Mesenchymal stem cell (in vitro differentiated cells and primary cell): ENCODE data around the gene FANK1.
A peak's percentile ranks its signal among the peaks of the same experiment; 100 is the strongest.

Experiments used
- DNase-seq: peaks from one replicate; pipeline ENCODE4 v3.0.0-alpha.2; 2013
- H2AFZ ChIP-seq: one replicate; pipeline ENCODE4 v1.6.1; 2013; ENCODE audit warnings: low read depth, mild to moderate bottlenecking, control low read depth, inconsistent platforms, low read length, moderate library complexity
- H2AK5ac ChIP-seq: 2 replicates; pipeline ENCODE4 v1.6.1; 2013; ENCODE audit warnings: low read length, moderate library complexity, mild to moderate bottlenecking, inconsistent platforms; ENCODE audit not compliant: severe bottlenecking
- H2BK120ac ChIP-seq: one replicate; pipeline ENCODE4 v1.6.1; 2013; ENCODE audit warnings: low read depth, mild to moderate bottlenecking, inconsistent platforms, low read length, moderate library complexity
- H2BK12ac ChIP-seq, 2 experiments: one replicate each; pipeline ENCODE4 v1.6.1; 2013; ENCODE audit warnings: inconsistent platforms in 2 of 2, low read length in 2 of 2, mild to moderate bottlenecking in 2 of 2, moderate library complexity in 2 of 2, control low read depth in 1 of 2
- H2BK15ac ChIP-seq: one replicate; pipeline ENCODE4 v1.6.1; 2013; ENCODE audit warnings: mild to moderate bottlenecking, low read depth, inconsistent platforms; ENCODE audit not compliant: poor library complexity, severe bottlenecking
- H2BK5ac ChIP-seq: 2 replicates; pipeline ENCODE4 v1.6.1; 2013; ENCODE audit warnings: low read depth, mild to moderate bottlenecking, low read length, control low read depth, inconsistent platforms; ENCODE audit not compliant: poor library complexity, severe bottlenecking
- H3K14ac ChIP-seq, 2 experiments: one replicate each; pipeline ENCODE4 v1.6.1; 2013; ENCODE audit warnings: inconsistent platforms in 2 of 2, low read length in 2 of 2, control low read depth in 1 of 2, mild to moderate bottlenecking in 1 of 2, moderate library complexity in 1 of 2
- H3K18ac ChIP-seq, 2 experiments: one replicate each; pipeline ENCODE4 v1.6.1; 2013; ENCODE audit warnings: inconsistent platforms in 2 of 2, low read length in 2 of 2, control low read depth in 1 of 2, low read depth in 1 of 2, mild to moderate bottlenecking in 1 of 2
- H3K23ac ChIP-seq, 2 experiments: one replicate each; pipeline ENCODE4 v1.6.1; 2013; ENCODE audit warnings: inconsistent platforms in 2 of 2, low read length in 2 of 2, mild to moderate bottlenecking in 2 of 2, moderate library complexity in 2 of 2, control low read depth in 1 of 2
- H3K27ac ChIP-seq: 2 replicates; pipeline ENCODE4 v1.5.1; 2013; ENCODE audit warnings: mild to moderate bottlenecking, moderate library complexity, low read length, control low read depth, inconsistent platforms; ENCODE audit not compliant: poor library complexity, severe bottlenecking
- H3K27me3 ChIP-seq, 2 experiments: 2 replicates each; pipeline versions ENCODE4 v1.6.1 to v1.7.0; 2013; ENCODE audit warnings: low read length in 2 of 2, mild to moderate bottlenecking in 2 of 2, moderate library complexity in 2 of 2, control low read depth in 1 of 2, inconsistent platforms in 1 of 2; ENCODE audit not compliant: control insufficient read depth in 1 of 2, insufficient read depth in 1 of 2
- H3K36me3 ChIP-seq, 2 experiments: 2 replicates each; pipeline versions ENCODE4 v1.6.1 to v1.7.0; 2013; ENCODE audit warnings: low read length in 2 of 2, control low read depth in 1 of 2, inconsistent platforms in 1 of 2, low read depth in 1 of 2, mild to moderate bottlenecking in 1 of 2; ENCODE audit not compliant: insufficient read depth in 2 of 2, control insufficient read depth in 1 of 2
- H3K4ac ChIP-seq, 2 experiments: one replicate each; pipeline ENCODE4 v1.6.1; 2013; ENCODE audit warnings: inconsistent platforms in 2 of 2, low read length in 2 of 2, mild to moderate bottlenecking in 2 of 2, moderate library complexity in 2 of 2, control low read depth in 1 of 2, low read depth in 1 of 2
- H3K4me1 ChIP-seq: 2 replicates; pipeline ENCODE4 v1.6.1; 2013; ENCODE audit warnings: low read depth, low read length, control low read depth; ENCODE audit not compliant: control insufficient read depth, insufficient read depth
- H3K4me2 ChIP-seq: 2 replicates; pipeline ENCODE4 v1.6.1; 2013; ENCODE audit warnings: low read length, mild to moderate bottlenecking, inconsistent platforms; ENCODE audit not compliant: poor library complexity, severe bottlenecking
- H3K4me3 ChIP-seq, 2 experiments: 2 replicates each; pipeline versions ENCODE4 v1.5.1 to v1.7.0; 2013; ENCODE audit warnings: low read length in 2 of 2, mild to moderate bottlenecking in 2 of 2, control low read depth in 1 of 2, low read depth in 1 of 2; ENCODE audit not compliant: insufficient read depth in 1 of 2
- H3K79me1 ChIP-seq: replicated peaks from 2 replicates; pipeline ENCODE4 v1.6.1; 2013; ENCODE audit warnings: mild to moderate bottlenecking, control low read depth, low read length, inconsistent platforms; ENCODE audit not compliant: poor library complexity, severe bottlenecking
- H3K9ac ChIP-seq: 2 replicates; pipeline ENCODE4 v1.7.0; 2013; ENCODE audit warnings: mild to moderate bottlenecking, low read length, moderate library complexity
- H3K9me3 ChIP-seq: 2 replicates; pipeline ENCODE4 v1.7.0; 2013; ENCODE audit warnings: mild to moderate bottlenecking, low read length; ENCODE audit not compliant: control insufficient read depth
- H4K8ac ChIP-seq: one replicate; pipeline ENCODE4 v1.6.1; 2013; ENCODE audit warnings: inconsistent platforms, mild to moderate bottlenecking, low read length, moderate library complexity
- H4K91ac ChIP-seq: one replicate; pipeline ENCODE4 v1.6.1; 2013; ENCODE audit warnings: mild to moderate bottlenecking, low read length, inconsistent platforms
- WGBS: methylation state at CpG from one replicate; pipeline ENCODE4 v1.1.7; 2013; ENCODE audit warnings: mixed read lengths; 5-methylcytosine and 5-hydroxymethylcytosine counted together

Gene FANK1

DNA sequence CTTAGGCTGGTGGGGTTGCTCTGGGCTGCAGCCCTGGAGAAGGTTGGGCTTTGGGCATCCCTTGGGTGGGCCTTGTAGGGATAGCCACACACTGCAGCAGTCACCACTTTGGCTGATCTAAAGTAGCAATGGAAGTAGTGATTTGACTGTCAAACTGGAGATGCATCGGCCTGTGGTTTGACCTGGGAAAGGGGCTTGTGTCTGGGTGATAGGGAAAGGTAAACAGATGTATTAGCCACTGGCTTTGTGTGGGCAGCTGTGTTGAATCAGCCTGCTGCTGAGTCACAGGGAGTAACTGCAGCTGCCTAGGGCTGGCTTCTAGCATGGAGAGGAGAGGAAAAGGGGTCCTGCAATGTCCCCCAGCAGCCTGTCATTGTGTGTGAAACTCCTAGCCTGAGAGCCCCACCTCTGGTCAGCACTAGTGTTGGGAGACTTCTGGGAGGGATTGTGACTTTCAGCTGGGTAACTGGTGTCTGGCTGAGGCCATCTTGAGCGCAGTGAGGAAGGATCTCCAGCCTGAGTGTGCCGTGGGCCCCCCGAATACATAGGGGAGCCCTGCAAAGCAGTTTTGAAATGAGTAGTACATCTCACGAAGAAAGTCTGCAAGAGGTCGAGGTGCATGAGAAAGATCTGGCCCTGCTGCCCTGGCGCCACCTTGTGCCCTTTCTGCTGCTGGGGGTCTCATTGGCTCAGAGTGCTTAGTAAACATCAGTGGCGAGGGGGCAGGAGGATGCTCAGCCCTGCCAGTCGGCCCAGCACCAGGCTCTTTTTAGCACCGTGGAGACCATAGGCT lies 117.3 kb downstream of the FANK1 start:
- Histone ChIP-seq H3K27me3 (no peaks in the 10 kb centered on the region), H2AK5ac (peak overlapping the region; percentile 78), H2BK120ac (no peak overlapping the region), H2BK5ac (peak overlapping the region; percentile 9), H3K9ac (peak overlapping the region; percentile 53), H2AFZ (no peak overlapping the region), H4K91ac (peak overlapping the region; percentile 74), H3K79me1 (no peaks in the 10 kb centered on the region), H4K8ac (peak overlapping the region; percentile 38), H3K18ac (peak overlapping the region; percentile 74 to 100), H3K4ac (peak overlapping the region; percentile 46 to 97), H3K14ac (peak overlapping the region in 1 of 2 experiments; percentile 82), H3K4me3 (no peak overlapping the region), H3K4me1 (peaks cover 24% of the 10 kb centered on the region), H3K23ac (no peak overlapping the region), H2BK12ac (peak overlapping the region; percentile 12 to 100), H3K4me2 (no peak overlapping the region), H2BK15ac (peak overlapping the region; percentile 71), H3K36me3 (peaks cover 6 to 90% of the 10 kb centered on the region in 2 experiments), H3K27ac (peak overlapping the region; percentile 93), H3K9me3 (peaks cover 4% of the 10 kb centered on the region)
- peak; percentile 96 for DNase-seq
- WGBS: 52% methylated on average over 10 of the region's 10 CpGs

DNA sequence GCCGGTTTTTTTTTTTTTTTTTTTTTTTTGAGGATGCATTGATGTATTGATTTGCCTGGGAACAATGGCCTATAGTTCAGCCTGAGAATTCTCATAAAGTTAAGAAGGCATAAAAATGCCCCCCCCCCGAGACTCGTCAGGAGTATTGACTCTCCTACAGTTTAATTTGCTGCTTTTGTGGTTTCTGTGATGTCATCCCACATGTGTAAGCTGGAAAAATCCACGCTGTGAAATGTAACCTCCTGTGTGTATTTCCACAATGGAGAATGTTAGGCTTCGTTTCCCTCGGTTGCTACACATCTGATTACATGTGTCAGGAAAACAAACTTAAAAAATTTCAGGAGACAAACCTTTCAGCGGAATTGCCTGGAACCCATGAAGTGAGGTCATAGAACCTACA lies 117.9 kb downstream of the FANK1 start:
- Histone ChIP-seq H3K9me3 (peaks cover 4% of the 10 kb centered on the region), H3K4me3 (no peak overlapping the region), H2BK12ac (no peak overlapping the region), H3K18ac (no peak overlapping the region), H2BK120ac (no peak overlapping the region), H3K4ac (peak overlapping the region in 1 of 2 experiments; percentile 42), H2BK15ac (no peak overlapping the region), H3K36me3 (peaks cover 6 to 93% of the 10 kb centered on the region in 2 experiments), H3K27ac (peak overlapping the region; percentile 93), H3K23ac (no peak overlapping the region), H2BK5ac (no peak overlapping the region), H3K4me1 (peaks cover 23% of the 10 kb centered on the region), H3K4me2 (no peak overlapping the region), H3K14ac (no peak overlapping the region), H3K9ac (peak overlapping the region; percentile 53), H4K91ac (no peak overlapping the region), H3K27me3 (no peaks in the 10 kb centered on the region), H2AK5ac (no peak overlapping the region), H2AFZ (no peak overlapping the region), H3K79me1 (no peaks in the 10 kb centered on the region), H4K8ac (no peak overlapping the region)
- peak; percentile 94 for DNase-seq
- 30% methylated on average over 6 of the region's 7 CpGs for WGBS

DNA sequence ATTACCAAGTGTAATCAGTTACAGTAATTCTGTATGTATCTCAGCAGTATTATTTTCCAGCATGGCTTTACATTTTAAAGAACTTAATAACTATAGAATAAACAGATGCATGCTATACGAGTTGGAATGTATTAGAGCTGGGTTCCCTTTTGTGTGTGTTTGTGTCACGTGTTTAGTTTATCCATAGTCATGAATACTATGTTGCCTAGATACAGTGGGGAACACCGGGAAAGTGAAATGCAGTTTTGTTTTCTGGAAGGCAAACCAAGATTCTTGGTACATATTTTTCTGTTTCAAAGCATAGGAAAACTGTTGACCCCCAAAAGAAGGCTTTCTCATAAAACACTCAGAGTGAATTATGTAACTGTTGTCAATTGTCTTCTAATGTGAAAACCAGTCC lies 119.0 kb downstream of the FANK1 start:
- H3K4me3 ChIP-seq: no peak overlapping the region
- H3K9ac ChIP-seq: no peak overlapping the region
- H3K9me3 ChIP-seq: peaks cover 4% of the 10 kb centered on the region
- H2AFZ ChIP-seq: no peak overlapping the region
- DNase-seq: peak; percentile 68
- H3K36me3 ChIP-seq: peaks cover 15 to 93% of the 10 kb centered on the region in 2 experiments
- H3K23ac ChIP-seq: no peak overlapping the region
- no peak overlapping the region for H4K91ac ChIP-seq
- no peak overlapping the region for H2BK15ac ChIP-seq
- peaks cover 4% of the 10 kb centered on the region for H3K79me1 ChIP-seq
- H3K18ac ChIP-seq: no peak overlapping the region
- H3K4ac ChIP-seq: no peak overlapping the region
- H2BK120ac ChIP-seq: no peak overlapping the region
- H2AK5ac ChIP-seq: no peak overlapping the region
- no peaks in the 10 kb centered on the region for H3K27me3 ChIP-seq
- WGBS: 63% methylated on average over 3 of the region's 3 CpGs
- no peak overlapping the region for H2BK12ac ChIP-seq
- no peak overlapping the region for H2BK5ac ChIP-seq
- no peak overlapping the region for H4K8ac ChIP-seq
- H3K14ac ChIP-seq: no peak overlapping the region
- no peak overlapping the region for H3K4me2 ChIP-seq
- peak overlapping the region; percentile 36 for H3K27ac ChIP-seq
- H3K4me1 ChIP-seq: peaks cover 26% of the 10 kb centered on the region

DNA sequence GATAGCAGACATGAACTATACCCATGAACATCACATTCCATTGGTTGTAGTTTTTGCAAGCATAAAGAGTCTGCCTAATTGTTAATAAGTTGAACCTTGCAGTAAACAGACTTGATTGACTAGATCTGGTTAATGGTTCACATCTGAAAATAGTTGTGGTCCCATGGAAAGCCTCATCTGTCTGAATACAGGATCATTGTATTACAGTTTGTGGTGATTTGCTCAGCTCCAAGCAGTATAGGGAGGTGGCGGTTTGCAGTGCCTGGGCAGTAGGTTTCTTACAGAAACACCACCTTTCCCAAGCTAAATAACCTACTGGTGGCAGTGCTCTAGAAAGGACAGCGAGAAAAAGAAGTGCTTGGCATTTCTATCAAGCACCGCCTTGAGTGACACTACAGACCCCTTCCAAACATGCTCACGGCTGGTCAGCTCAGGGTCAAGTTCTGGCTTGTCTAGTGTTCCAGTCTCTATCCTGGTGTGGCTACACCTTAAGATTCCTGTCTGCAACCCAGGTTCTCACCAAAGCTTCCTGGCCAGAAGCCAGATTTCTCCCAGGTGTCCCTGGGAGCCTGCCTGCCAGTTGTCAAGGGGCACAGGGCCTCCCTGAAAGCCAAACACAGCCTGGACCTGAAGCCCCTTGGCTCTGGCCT lies 119.9 kb downstream of the FANK1 start:
- Histone ChIP-seq H3K18ac (peak overlapping the region in 1 of 2 experiments; percentile 49), H2AFZ (no peak overlapping the region), H3K27ac (peak overlapping the region; percentile 88), H3K23ac (no peak overlapping the region), H3K9ac (no peak overlapping the region), H4K91ac (no peak overlapping the region), H3K4me2 (no peak overlapping the region), H2BK5ac (peak overlapping the region; percentile 61), H4K8ac (no peak overlapping the region), H3K4ac (peak overlapping the region in 1 of 2 experiments; percentile 13), H2AK5ac (peak overlapping the region; percentile 98), H3K14ac (no peak overlapping the region), H3K9me3 (no peaks in the 10 kb centered on the region), H3K4me3 (no peak overlapping the region), H2BK15ac (no peak overlapping the region), H3K79me1 (peaks cover 4% of the 10 kb centered on the region), H3K27me3 (no peaks in the 10 kb centered on the region), H2BK120ac (no peak overlapping the region), H3K4me1 (peaks cover 28% of the 10 kb centered on the region), H2BK12ac (no peak overlapping the region), H3K36me3 (peaks cover 15 to 90% of the 10 kb centered on the region in 2 experiments)
- over 99% methylated on average over 4 of the region's 4 CpGs for WGBS
- DNase-seq: no peak
